ENCODE measurements around the gene CCDC17. TPM values are rescaled to one million over a fixed set of nuclear protein-coding genes. Genes with fewer than 3 reads are reported as not detected.

CCDC17 gene
- total RNA-seq, 2 donors from 2014 or later: 1.3 to 3.8 TPM

DNA sequence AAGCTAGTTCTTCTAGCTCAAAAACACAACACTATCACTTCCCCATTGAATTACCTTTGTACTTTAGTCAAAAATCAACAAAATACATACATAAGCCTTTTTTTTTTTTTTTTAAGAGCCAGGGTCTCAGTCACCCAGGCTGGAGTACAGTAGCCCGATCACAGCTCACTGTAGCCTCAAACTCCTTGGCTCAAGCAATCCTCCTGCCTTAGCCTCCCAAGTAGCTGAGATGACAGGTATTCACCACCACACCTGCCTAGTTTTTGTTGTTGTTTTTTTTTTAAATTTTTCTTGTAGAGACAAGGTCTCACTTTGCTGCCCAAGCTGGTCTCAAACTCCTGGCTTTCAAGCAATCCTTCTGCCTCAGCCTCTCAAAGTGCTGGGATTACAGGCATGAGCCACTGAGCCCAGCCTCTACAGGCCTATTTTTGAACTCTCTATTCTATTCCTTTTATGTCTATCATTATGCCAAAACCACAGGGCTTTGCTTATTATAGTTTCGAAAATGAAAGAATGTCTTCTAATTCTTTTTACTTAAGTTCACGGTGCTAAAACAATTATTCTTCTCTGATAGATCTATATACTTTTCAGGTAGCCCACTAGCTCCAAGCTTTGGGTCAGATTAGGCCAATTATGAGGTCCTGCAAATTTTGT, 32.8 kb upstream of the CCDC17 start:
- Histone ChIP-seq H3K9me3 (no peaks in the 10 kb centered on the region), H3K27ac (no peak overlapping the region), H3K4me1 (replicated peaks) (no peaks in the 10 kb centered on the region), H3K27me3 (replicated peaks; ENCODE audit: insufficient read depth) (no peaks in the 10 kb centered on the region), H3K4me3 (no peak overlapping the region), H3K36me3 (peaks cover 0 to 18% of the 10 kb centered on the region in 2 donors)
- intact Hi-C loops (cut with DNase I): no loop called here
- WGBS: 98% methylated on average over 3 of the region's 3 CpGs
- TF ChIP-seq POLR2A (IDR thresholded peaks at IDR 0.05): no peak
- TF ChIP-seq POLR2AphosphoS5 (IDR thresholded peaks at IDR 0.05): no peak
- TF ChIP-seq, protein P1, sequence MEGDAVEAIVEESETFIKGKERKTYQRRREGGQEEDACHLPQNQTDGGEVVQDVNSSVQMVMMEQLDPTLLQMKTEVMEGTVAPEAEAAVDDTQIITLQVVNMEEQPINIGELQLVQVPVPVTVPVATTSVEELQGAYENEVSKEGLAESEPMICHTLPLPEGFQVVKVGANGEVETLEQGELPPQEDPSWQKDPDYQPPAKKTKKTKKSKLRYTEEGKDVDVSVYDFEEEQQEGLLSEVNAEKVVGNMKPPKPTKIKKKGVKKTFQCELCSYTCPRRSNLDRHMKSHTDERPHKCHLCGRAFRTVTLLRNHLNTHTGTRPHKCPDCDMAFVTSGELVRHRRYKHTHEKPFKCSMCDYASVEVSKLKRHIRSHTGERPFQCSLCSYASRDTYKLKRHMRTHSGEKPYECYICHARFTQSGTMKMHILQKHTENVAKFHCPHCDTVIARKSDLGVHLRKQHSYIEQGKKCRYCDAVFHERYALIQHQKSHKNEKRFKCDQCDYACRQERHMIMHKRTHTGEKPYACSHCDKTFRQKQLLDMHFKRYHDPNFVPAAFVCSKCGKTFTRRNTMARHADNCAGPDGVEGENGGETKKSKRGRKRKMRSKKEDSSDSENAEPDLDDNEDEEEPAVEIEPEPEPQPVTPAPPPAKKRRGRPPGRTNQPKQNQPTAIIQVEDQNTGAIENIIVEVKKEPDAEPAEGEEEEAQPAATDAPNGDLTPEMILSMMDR (IDR thresholded peaks at IDR 0.05): no peak
- no peak for DNase-seq (ENCODE audit: low spot score)

DNA sequence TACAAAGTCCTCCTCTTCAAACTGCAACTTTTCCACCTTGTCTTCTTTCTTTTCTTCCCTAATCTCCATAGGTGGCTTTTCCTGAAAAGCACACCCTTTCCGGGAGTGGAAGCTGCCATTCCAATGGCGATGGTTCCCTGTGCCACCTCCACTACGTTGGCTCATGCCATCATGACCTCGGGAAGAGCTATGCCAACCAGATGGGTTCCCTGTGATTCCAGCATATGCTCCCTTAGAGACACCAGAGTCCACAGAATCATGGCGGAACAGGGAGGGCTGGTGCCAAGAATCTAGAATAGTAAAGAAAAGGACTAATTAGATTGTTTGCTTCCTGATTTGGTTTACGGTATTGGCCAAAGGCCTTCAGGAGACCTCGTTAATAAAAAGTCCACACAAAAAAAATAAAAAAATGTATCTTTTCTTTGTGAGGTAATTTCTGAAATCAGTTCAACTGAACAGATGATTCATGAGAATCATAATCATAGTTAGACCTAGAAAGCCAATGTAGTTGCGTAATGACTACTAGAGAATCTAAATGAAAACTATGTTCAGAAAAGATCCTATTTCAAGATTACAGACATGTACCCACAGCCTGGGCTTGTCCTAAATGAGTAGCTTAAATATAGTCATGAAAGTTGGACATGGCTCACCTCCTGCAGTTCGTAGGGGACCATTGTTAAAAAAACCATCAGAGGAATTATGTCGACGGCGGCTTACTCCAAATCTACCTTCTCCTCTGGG, 30.9 kb upstream of the CCDC17 start:
- H3K27me3 ChIP-seq (replicated peaks; ENCODE audit: insufficient read depth): no peaks in the 10 kb centered on the region
- H3K4me1 ChIP-seq (replicated peaks): no peaks in the 10 kb centered on the region
- H3K36me3 ChIP-seq: peaks cover 4 to 10% of the 10 kb centered on the region in 2 donors
- intact Hi-C loops (cut with DNase I): no loop called here
- H3K27ac ChIP-seq: no peak overlapping the region
- H3K4me3 ChIP-seq: no peak overlapping the region
- H3K9me3 ChIP-seq: no peaks in the 10 kb centered on the region
- DNase-seq (ENCODE audit: low spot score): no peak
- 92% methylated on average over 12 of the region's 12 CpGs for WGBS
- TF ChIP-seq POLR2AphosphoS5 (IDR thresholded peaks at IDR 0.05): no peak
- no peak for TF ChIP-seq POLR2A (IDR thresholded peaks at IDR 0.05)
- TF ChIP-seq, protein P1 (IDR thresholded peaks at IDR 0.05): no peak

DNA sequence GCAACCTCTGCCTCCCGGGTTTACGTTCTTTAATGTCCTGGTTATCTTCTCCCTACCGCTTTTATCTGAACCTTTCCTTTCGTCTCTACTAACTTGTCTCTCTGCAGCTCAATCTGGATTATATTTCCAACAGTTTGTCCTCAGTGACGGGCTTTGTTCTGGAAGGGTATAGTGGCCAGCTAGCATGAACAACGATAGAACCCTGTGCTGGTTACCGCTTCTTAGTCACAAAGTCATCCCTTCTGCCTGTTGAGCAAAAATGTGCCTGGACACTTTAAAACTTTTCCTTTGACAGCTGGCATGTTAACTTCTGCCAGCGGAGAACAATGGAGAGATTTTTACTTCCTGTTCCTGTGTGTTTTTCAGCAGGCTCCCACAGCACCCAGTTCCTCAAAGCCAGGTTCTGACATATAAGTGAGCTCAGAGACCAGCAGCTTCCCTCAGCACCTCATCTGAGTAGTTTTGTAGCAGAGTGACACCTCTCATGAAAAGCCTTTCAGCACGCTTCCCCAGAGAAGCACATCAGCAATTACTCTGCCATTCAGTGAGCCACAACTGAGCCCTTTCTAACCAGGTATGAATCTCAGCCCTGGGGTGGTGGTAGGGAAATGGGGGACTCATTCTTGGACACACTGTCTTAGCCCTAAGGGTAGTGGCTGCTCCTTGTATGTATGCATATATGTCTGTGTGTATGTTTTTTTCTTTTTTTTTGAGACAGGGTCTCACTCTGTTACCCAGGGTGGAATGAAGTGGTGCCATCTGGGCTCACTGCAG, 23.6 kb upstream of the CCDC17 start:
- intact Hi-C loops (cut with DNase I): no loop called here
- H3K9me3 ChIP-seq: no peaks in the 10 kb centered on the region
- 58% methylated on average over 9 of the region's 9 CpGs for WGBS
- H3K27me3 ChIP-seq (replicated peaks; ENCODE audit: insufficient read depth): no peaks in the 10 kb centered on the region
- no peak overlapping the region for H3K4me3 ChIP-seq
- H3K4me1 ChIP-seq (replicated peaks): peaks cover 3% of the 10 kb centered on the region
- peaks cover 0 to 4% of the 10 kb centered on the region in 2 donors for H3K36me3 ChIP-seq
- peak; percentile 40 for DNase-seq (ENCODE audit: low spot score)
- peak overlapping the region; percentile 7 to 38 for H3K27ac ChIP-seq
- TF ChIP-seq POLR2AphosphoS5 (IDR thresholded peaks at IDR 0.05) (peak; percentile 39), POLR2A (IDR thresholded peaks at IDR 0.05) (no peak)

DNA sequence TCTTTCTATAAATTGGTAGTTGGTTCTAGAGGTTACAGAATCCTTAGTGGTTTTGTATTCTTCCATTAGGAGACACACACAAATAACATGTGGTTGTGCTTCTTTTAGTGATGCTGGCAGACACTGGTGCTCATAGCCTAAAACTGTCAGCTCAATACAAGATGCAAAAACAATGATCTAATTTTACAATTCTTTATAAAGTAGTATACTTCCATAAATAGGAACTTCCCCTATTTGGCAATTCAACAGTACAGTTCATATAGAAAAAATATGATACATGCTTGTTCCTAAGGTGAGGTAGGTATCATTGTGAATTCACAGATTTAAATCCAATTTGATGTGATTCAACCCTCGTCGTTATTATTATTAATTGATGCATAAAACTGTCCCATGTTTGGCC, 20.8 kb upstream of the CCDC17 start:
- H3K27me3 ChIP-seq (replicated peaks; ENCODE audit: insufficient read depth): no peaks in the 10 kb centered on the region
- intact Hi-C loops (cut with DNase I): no loop called here
- no peak overlapping the region for H3K4me3 ChIP-seq
- TF ChIP-seq, protein P1 (IDR thresholded peaks at IDR 0.05): no peak
- TF ChIP-seq POLR2A (IDR thresholded peaks at IDR 0.05) (no peak), POLR2AphosphoS5 (IDR thresholded peaks at IDR 0.05) (no peak)
- 73% methylated on average over 2 of the region's 2 CpGs for WGBS
- no peaks in the 10 kb centered on the region for H3K36me3 ChIP-seq
- no peak for DNase-seq (ENCODE audit: low spot score)
- H3K27ac ChIP-seq: peak overlapping the region in 1 of 2 donors; percentile 50
- peaks cover 3% of the 10 kb centered on the region for H3K4me1 ChIP-seq (replicated peaks)
- no peaks in the 10 kb centered on the region for H3K9me3 ChIP-seq

DNA sequence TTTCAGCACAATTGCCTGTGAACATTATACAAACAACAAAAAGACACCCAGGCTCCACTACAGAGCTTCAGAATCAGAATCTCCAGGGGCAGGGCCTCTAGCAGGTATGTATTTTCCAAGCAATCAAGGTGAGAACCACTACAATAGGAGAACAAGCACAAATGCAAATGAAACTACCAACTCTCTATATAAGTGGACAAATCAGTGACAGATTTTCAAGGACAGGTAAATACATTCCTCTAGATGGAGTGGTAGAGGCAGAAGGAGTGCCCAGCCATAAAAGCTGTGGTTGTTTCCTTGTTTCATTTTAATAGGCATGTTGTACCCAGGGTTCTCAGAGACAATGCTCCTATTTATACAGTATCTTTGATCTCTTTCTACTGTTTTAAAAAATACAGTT, 20.1 kb upstream of the CCDC17 start:
- H3K27me3 ChIP-seq (replicated peaks; ENCODE audit: insufficient read depth): no peaks in the 10 kb centered on the region
- H3K9me3 ChIP-seq: no peaks in the 10 kb centered on the region
- peak overlapping the region; percentile 50 to 52 for H3K27ac ChIP-seq
- TF ChIP-seq, protein P1 (IDR thresholded peaks at IDR 0.05): peak in 3 of 4 experiments; percentile 32 to 49 (median 48)
- TF ChIP-seq POLR2AphosphoS5 (IDR thresholded peaks at IDR 0.05) (peak; percentile 85), POLR2A (IDR thresholded peaks at IDR 0.05) (no peak)
- H3K4me1 ChIP-seq (replicated peaks): peaks cover 3% of the 10 kb centered on the region
- H3K36me3 ChIP-seq: peaks cover 0 to 3% of the 10 kb centered on the region in 2 donors
- no peak overlapping the region for H3K4me3 ChIP-seq
- intact Hi-C loops (cut with DNase I): no loop called here
- DNase-seq (ENCODE audit: low spot score): peak; percentile 59
